ENCODE data around the gene SOX9.

Gene SOX9

DNA sequence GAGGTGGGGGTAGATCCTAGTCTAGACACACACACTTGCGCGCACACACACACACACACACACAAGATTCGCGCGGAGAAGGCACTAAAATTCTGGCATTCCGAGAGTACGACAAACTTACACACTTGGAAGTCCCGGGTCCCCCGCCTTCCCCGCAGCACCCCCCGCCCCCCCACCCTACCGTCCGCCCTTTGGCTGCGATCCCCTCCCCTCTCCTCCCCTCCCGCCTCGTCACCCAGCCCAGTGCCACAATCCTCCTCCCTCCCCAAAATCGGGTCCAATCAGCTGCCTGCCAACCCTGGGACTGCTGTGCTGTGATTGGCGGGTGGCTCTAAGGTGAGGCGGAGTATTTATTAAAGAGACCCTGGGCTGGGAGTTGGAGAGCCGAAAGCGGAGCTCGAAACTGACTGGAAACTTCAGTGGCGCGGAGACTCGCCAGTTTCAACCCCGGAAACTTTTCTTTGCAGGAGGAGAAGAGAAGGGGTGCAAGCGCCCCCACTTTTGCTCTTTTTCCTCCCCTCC lies at the start of gene SOX9:
TSS of gene SOX9 (plus strand) at position 379 of the 522 bp plus-strand sequence. CDS start 372 bp downstream, outside the sequence.
- H3K79me2 ChIP-seq (ENCODE audit: insufficient read depth, low read depth): 0 out of 2 replicates have a peak, but pooled peaks cover 5% of the 10 kb centered on the region
- H3K36me3 ChIP-seq (ENCODE audit: insufficient read depth): peaks cover 4% of the 10 kb centered on the region
- no peak within 1 kb of the TSS for H3K4me3 ChIP-seq (IDR thresholded peaks at IDR 0.05; ENCODE audit: insufficient read depth, low read depth, low read length)
- TF ChIP-seq, protein P1, sequence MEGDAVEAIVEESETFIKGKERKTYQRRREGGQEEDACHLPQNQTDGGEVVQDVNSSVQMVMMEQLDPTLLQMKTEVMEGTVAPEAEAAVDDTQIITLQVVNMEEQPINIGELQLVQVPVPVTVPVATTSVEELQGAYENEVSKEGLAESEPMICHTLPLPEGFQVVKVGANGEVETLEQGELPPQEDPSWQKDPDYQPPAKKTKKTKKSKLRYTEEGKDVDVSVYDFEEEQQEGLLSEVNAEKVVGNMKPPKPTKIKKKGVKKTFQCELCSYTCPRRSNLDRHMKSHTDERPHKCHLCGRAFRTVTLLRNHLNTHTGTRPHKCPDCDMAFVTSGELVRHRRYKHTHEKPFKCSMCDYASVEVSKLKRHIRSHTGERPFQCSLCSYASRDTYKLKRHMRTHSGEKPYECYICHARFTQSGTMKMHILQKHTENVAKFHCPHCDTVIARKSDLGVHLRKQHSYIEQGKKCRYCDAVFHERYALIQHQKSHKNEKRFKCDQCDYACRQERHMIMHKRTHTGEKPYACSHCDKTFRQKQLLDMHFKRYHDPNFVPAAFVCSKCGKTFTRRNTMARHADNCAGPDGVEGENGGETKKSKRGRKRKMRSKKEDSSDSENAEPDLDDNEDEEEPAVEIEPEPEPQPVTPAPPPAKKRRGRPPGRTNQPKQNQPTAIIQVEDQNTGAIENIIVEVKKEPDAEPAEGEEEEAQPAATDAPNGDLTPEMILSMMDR (conservative IDR thresholded peaks at IDR 0.05; ENCODE audit: low read depth, low read length): no peak
- H3K27me3 ChIP-seq (ENCODE audit: insufficient read depth, low read depth): peaks cover 11% of the 10 kb centered on the region
- H3K4me2 ChIP-seq: peak within 1 kb of the TSS; percentile 99
- H3K9ac ChIP-seq: peak within 1 kb of the TSS; percentile 67
- peak within 1 kb of the TSS; percentile 95 for H2AFZ ChIP-seq (ENCODE audit: low read depth)
- peaks cover 27% of the 10 kb centered on the region for H3K4me1 ChIP-seq (ENCODE audit: low read depth, poor library complexity, severe bottlenecking)
- H4K20me1 ChIP-seq (ENCODE audit: insufficient read depth): no peaks in the 10 kb centered on the region
- no peak within 1 kb of the TSS for H3K27ac ChIP-seq

DNA sequence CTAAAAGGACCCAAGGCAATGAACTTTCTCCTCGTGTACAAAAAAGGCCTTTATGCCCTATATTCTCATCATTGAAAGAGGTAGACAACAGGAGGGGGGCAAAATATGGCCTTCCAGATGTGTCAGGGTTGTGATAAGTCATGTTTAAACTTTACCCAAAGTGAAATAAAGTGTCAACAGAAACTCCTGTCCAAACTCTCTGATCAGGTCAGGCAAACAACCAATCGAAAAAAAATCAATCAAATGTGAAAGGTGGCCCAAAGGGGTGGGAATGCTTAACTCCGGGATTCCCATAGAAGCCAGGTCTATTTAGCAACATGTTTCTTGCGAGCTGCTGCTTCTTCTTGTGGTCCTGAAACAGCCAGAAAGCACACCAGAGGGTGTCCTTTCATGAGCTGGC lies 49.5 kb upstream of the SOX9 start:
- TF ChIP-seq, protein P1 (conservative IDR thresholded peaks at IDR 0.05; ENCODE audit: low read depth, low read length): no peak
- no peaks in the 10 kb centered on the region for H3K27me3 ChIP-seq (ENCODE audit: insufficient read depth, low read depth)

DNA sequence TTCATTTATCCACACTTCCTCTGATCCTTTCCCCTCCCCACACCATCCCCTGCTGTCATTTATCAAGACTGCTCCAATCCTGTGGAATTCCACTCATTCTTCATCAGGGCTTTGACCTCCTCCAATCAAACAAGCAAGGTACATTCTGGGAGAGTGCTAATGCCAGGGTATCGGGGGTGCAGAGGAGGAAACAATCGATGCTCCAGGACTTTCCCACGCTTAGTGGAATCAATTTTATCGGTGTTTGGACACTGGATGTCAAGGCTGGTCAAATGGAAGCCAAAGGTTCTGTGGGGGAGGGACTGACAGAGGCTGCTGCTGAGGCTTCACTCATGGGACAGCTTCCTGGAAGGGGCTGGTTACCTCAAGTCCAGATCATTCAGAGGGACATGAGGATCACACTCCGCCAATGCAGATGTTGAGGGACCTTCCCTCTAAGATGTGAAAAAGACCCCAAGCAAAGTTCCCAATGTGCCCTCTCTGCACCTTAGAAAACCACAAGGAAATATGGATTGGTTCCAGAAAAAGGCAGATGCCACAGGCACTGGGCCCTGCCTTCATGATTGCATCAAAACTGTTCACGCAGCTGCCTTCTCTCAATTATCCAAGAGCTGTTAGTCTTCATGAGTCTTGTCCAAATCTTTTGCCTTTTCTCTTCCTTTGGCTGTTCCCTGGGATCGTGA lies 44.7 kb upstream of the SOX9 start:
- Histone ChIP-seq H3K9ac (no peak overlapping the region), H3K27ac (no peak overlapping the region)

More for the DNA sequence above, 49.5 kb upstream of the SOX9 start:
- Histone ChIP-seq H3K4me2 (no peak overlapping the region), H3K4me1 (ENCODE audit: low read depth, poor library complexity, severe bottlenecking) (no peaks in the 10 kb centered on the region), H3K9ac (no peak overlapping the region), H4K20me1 (ENCODE audit: insufficient read depth) (no peaks in the 10 kb centered on the region), H3K79me2 (ENCODE audit: insufficient read depth, low read depth) (no peaks in the 10 kb centered on the region), H3K27ac (no peak overlapping the region), H3K36me3 (ENCODE audit: insufficient read depth) (no peaks in the 10 kb centered on the region), H2AFZ (ENCODE audit: low read depth) (no peak overlapping the region), H3K4me3 (IDR thresholded peaks at IDR 0.05; ENCODE audit: insufficient read depth, low read depth, low read length) (no peak overlapping the region)

DNA sequence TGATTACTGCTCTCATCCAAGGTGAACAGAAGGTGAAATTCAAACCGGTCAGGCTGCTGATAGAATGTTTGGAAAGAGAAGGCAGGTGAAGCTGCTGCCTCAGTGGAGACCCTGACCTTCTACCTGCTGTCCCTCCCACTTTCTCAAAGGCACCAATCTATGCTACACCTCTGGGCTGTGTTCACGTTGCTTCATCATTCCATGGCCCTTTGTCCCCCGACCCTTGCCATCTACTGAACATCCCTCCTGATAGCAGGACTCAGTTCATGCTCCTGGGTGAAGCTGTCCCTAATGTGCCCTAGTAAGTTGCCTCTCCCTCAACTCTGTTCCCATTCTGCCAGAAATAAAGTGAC lies 44.2 kb upstream of the SOX9 start:
- no peak overlapping the region for H3K9ac ChIP-seq
- H3K27me3 ChIP-seq (ENCODE audit: insufficient read depth, low read depth): no peaks in the 10 kb centered on the region
- no peak overlapping the region for H2AFZ ChIP-seq (ENCODE audit: low read depth)
- no peak overlapping the region for H3K4me2 ChIP-seq
- TF ChIP-seq, protein P1 (conservative IDR thresholded peaks at IDR 0.05; ENCODE audit: low read depth, low read length): no peak
- H3K36me3 ChIP-seq (ENCODE audit: insufficient read depth): no peaks in the 10 kb centered on the region
- H4K20me1 ChIP-seq (ENCODE audit: insufficient read depth): no peaks in the 10 kb centered on the region
- H3K4me3 ChIP-seq (IDR thresholded peaks at IDR 0.05; ENCODE audit: insufficient read depth, low read depth, low read length): no peak overlapping the region
- H3K4me1 ChIP-seq (ENCODE audit: low read depth, poor library complexity, severe bottlenecking): peaks cover 9% of the 10 kb centered on the region
- no peak overlapping the region for H3K27ac ChIP-seq
- no peaks in the 10 kb centered on the region for H3K79me2 ChIP-seq (ENCODE audit: insufficient read depth, low read depth)

More for the DNA sequence above, 44.7 kb upstream of the SOX9 start:
- H3K27me3 ChIP-seq (ENCODE audit: insufficient read depth, low read depth): no peaks in the 10 kb centered on the region
- H3K4me1 ChIP-seq (ENCODE audit: low read depth, poor library complexity, severe bottlenecking): peaks cover 9% of the 10 kb centered on the region
- H3K36me3 ChIP-seq (ENCODE audit: insufficient read depth): no peaks in the 10 kb centered on the region
- no peak overlapping the region for H3K4me3 ChIP-seq (IDR thresholded peaks at IDR 0.05; ENCODE audit: insufficient read depth, low read depth, low read length)
- TF ChIP-seq, protein P1 (conservative IDR thresholded peaks at IDR 0.05; ENCODE audit: low read depth, low read length): no peak
- H2AFZ ChIP-seq (ENCODE audit: low read depth): no peak overlapping the region
- no peaks in the 10 kb centered on the region for H3K79me2 ChIP-seq (ENCODE audit: insufficient read depth, low read depth)
- H3K4me2 ChIP-seq: no peak overlapping the region
- no peaks in the 10 kb centered on the region for H4K20me1 ChIP-seq (ENCODE audit: insufficient read depth)
